Natural killer cell (primary cell): Measurements from ENCODE around the gene SLFN12L. TPM values are rescaled to one million over a fixed set of nuclear protein-coding genes. Genes with fewer than 3 reads are reported as not detected.
"Not testable (repeated sequence)": the region's sequence is repeated elsewhere in the genome, so short reads cannot be mapped to it uniquely, and the experiment has no call there.

Experiments
- ATAC-seq, 3 donors: fragments of 150-1000 bp in 2 of 3; fragments of 200-7000 bp in 1 of 3; cut with Tn5 transposase; 1 replicate in 1 of 3; 2 replicates in 2 of 3; pipeline ENCODE4 v1.10.0; 2021; ENCODE audit warnings: mild to moderate bottlenecking in 2 of 3, moderate library complexity in 2 of 3
- DNase-seq, 2 donors: peaks; one replicate each; pipeline versions ENCODE4 v3.0.0 to v3.0.0-alpha.2; 2013 to 2021; ENCODE audit warnings: mixed read lengths in 1 of 2
- H3K27ac ChIP-seq: one replicate; pipeline ENCODE4 v1.5.1; 2013; ENCODE audit warnings: mild to moderate bottlenecking, low read length
- H3K27me3 ChIP-seq: one replicate; pipeline ENCODE4 v1.6.1; 2013; ENCODE audit warnings: low read length; ENCODE audit not compliant: control insufficient read depth, insufficient read depth
- H3K36me3 ChIP-seq: one replicate; pipeline ENCODE4 v1.6.1; 2013; ENCODE audit warnings: low read length; ENCODE audit not compliant: control insufficient read depth, insufficient read depth
- H3K4me1 ChIP-seq: one replicate; pipeline ENCODE4 v1.6.1; 2013; ENCODE audit warnings: low read length; ENCODE audit not compliant: control insufficient read depth, insufficient read depth
- H3K4me3 ChIP-seq: one replicate; pipeline ENCODE4 v1.5.1; 2013; ENCODE audit warnings: low read length
- H3K9me3 ChIP-seq: one replicate; pipeline ENCODE4 v1.6.1; 2013; ENCODE audit warnings: low read length; ENCODE audit not compliant: control insufficient read depth, insufficient read depth
- H3K27ac Mint-ChIP-seq, 2 donors: one replicate each; pipeline ENCODE4 v1.8.0; 2022; ENCODE audit warnings: mild to moderate bottlenecking in 2 of 2, mixed read lengths in 2 of 2, moderate library complexity in 1 of 2
- H3K27me3 Mint-ChIP-seq, 2 donors: one replicate each; pipeline ENCODE4 v1.8.0; 2022; ENCODE audit warnings: low read depth in 2 of 2, mixed read lengths in 2 of 2
- H3K36me3 Mint-ChIP-seq: one replicate; pipeline ENCODE4 v1.8.0; 2022; ENCODE audit warnings: mixed read lengths
- H3K4me1 Mint-ChIP-seq, 2 donors: one replicate each; pipeline ENCODE4 v1.8.0; 2022; ENCODE audit warnings: mixed read lengths in 2 of 2
- H3K4me3 Mint-ChIP-seq: one replicate; pipeline ENCODE4 v1.8.0; 2022; ENCODE audit warnings: mild to moderate bottlenecking, moderate library complexity, mixed read lengths
- H3K9me3 Mint-ChIP-seq, 2 donors: one replicate each; pipeline ENCODE4 v1.8.0; 2022; ENCODE audit warnings: mixed read lengths in 2 of 2
- WGBS: methylation state at CpG from one replicate; pipeline ENCODE4 v1.1.7; 2013; ENCODE audit warnings: missing lambda C conversion rate; ENCODE audit not compliant: insufficient coverage; 5-methylcytosine and 5-hydroxymethylcytosine counted together
- intact Hi-C: fragments of 100-400 bp; cut with micrococcal nuclease; formaldehyde crosslinking; loops from one replicate; pipeline ENCODE4 v1.14.2; 2022
- total RNA-seq, 4 donors: library from RNA; stranded (reverse); fragments of 120-200 nt in 1 of 4; gene quantifications; one replicate each; pipeline versions ENCODE4 v1.2.3 to v1.2.4, GENCODE V29; 2013 to 2022
- TF ChIP-seq, protein P1 (sequence below): fragments of 200-600 bp; IDR thresholded peaks from one replicate; pipeline ENCODE4 v1.8.0; 2022; ENCODE audit warnings: antibody characterized with exemption

The SLFN12L gene
- total RNA-seq, 3 donors from 2014 or later (not counting 1 experiment from before 2014, with no cell fraction given): 126 to 174 (median 130) TPM

DNA sequence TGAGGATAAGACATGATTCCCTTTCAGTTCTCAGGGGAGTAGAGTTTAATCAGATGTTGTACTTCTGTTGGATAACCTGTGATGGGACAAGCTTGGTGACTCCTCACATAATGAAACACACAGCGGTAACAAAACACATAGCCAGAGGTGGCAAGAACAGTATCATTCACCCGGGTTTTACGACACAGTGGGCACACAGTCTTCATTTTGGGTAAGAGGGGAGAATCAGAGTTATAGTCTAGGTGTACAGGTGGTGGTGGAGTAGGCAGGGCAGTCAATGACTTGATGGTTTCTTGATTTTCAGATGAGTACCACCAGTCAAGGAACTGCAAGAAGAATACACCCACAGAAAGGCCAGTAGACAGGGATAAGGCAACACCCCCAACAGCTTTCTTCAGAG lies 38.3 kb upstream of the SLFN12L start:
- Mint-ChIP-seq H3K36me3 (no peaks in the 10 kb centered on the region), H3K9me3 (no peaks in the 10 kb centered on the region), H3K4me3 (no peak overlapping the region), H3K27ac (peak overlapping the region; percentile 13 to 99), H3K27me3 (no peaks in the 10 kb centered on the region), H3K4me1 (peaks cover 19 to 20% of the 10 kb centered on the region in 2 donors)
- intact Hi-C loops: loop anchor here (5.0 kb wide), 1 partner anchor 263 kb away; no protein-coding TSS in a partner anchor
- TF ChIP-seq, protein P1, sequence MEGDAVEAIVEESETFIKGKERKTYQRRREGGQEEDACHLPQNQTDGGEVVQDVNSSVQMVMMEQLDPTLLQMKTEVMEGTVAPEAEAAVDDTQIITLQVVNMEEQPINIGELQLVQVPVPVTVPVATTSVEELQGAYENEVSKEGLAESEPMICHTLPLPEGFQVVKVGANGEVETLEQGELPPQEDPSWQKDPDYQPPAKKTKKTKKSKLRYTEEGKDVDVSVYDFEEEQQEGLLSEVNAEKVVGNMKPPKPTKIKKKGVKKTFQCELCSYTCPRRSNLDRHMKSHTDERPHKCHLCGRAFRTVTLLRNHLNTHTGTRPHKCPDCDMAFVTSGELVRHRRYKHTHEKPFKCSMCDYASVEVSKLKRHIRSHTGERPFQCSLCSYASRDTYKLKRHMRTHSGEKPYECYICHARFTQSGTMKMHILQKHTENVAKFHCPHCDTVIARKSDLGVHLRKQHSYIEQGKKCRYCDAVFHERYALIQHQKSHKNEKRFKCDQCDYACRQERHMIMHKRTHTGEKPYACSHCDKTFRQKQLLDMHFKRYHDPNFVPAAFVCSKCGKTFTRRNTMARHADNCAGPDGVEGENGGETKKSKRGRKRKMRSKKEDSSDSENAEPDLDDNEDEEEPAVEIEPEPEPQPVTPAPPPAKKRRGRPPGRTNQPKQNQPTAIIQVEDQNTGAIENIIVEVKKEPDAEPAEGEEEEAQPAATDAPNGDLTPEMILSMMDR: no peak
- no peak overlapping the region for H3K27ac ChIP-seq
- DNase-seq (no peak), ATAC-seq (no peak)
- no peaks in the 10 kb centered on the region for H3K27me3 ChIP-seq
- peaks cover 15% of the 10 kb centered on the region for H3K36me3 ChIP-seq
- 94% methylated on average over 3 of the region's 3 CpGs for WGBS
- no peak overlapping the region for H3K4me3 ChIP-seq
- H3K4me1 ChIP-seq: peaks cover 13% of the 10 kb centered on the region
- H3K9me3 ChIP-seq: no peaks in the 10 kb centered on the region

DNA sequence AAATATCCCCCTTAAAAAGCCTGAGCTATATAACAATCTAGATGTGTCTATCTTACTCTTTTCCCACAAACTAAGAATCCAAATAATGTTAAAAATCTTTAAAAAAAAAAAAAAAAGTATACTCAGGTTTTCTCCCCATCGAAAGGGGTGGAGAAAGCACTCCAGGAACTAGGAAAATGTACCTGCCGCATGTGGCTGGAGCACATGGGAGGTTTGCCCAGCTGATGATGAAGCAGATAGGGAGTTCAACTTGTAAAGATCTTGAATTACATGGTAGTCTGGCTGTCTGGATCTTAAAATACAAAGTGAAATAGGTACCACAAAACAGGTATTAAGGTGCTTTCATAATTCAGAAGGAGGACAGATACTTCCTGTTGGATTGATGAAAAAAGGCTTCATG lies 31.9 kb upstream of the SLFN12L start:
- DNase-seq: no peak
- no peaks in the 10 kb centered on the region for H3K9me3 Mint-ChIP-seq

DNA sequence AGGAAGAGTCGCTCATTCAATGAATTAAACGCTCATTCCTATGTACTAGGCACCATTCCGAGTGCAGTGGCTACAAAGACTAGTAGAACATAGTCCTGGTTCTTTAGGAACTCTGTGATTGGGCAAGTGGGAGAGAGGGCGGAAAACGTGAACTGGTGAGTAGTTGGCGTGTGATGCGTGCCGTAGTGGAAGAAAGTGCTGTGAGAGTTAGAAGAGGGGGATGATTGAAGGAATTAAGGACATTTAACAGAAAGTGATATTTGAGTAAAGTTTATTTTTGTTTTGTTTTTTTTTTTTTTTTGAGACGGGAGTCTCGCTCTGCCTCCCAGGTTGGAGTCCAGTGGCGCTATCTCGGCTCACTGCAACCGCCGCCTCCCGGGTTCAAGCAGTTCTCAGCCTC lies 31.1 kb upstream of the SLFN12L start:
- intact Hi-C loops: loop anchor here (1.0 kb wide), 1 partner anchor 10 kb away; the partner anchor contains the start of gene PEX12
- no peaks in the 10 kb centered on the region for H3K36me3 ChIP-seq
- TF ChIP-seq, protein P1: no peak
- no peak overlapping the region for H3K27ac ChIP-seq
- peak overlapping the region; percentile 97 for H3K4me3 Mint-ChIP-seq
- no peaks in the 10 kb centered on the region for H3K36me3 Mint-ChIP-seq
- no peaks in the 10 kb centered on the region for H3K27me3 ChIP-seq
- DNase-seq (peak in 1 of 2 donors; percentile 54), ATAC-seq (peak in 2 of 3 donors; percentile 7 to 12)
- peaks cover 0 to 6% of the 10 kb centered on the region in 2 donors for H3K27me3 Mint-ChIP-seq
- H3K9me3 ChIP-seq: no peaks in the 10 kb centered on the region
- no peaks in the 10 kb centered on the region for H3K9me3 Mint-ChIP-seq
- WGBS: 34% methylated on average over 15 of the region's 15 CpGs
- peak overlapping the region; percentile 92 to 97 for H3K27ac Mint-ChIP-seq
- H3K4me3 ChIP-seq: peak overlapping the region; percentile 83
- peaks cover 26 to 27% of the 10 kb centered on the region in 2 donors for H3K4me1 Mint-ChIP-seq
- H3K4me1 ChIP-seq: peaks cover 21% of the 10 kb centered on the region

More for the DNA sequence above, 31.9 kb upstream of the SLFN12L start:
- ATAC-seq: no peak
- peaks cover 26 to 27% of the 10 kb centered on the region in 2 donors for H3K4me1 Mint-ChIP-seq
- Histone ChIP-seq H3K27me3 (no peaks in the 10 kb centered on the region), H3K36me3 (peaks cover 3% of the 10 kb centered on the region), H3K4me1 (peaks cover 21% of the 10 kb centered on the region), H3K9me3 (no peaks in the 10 kb centered on the region), H3K4me3 (no peak overlapping the region), H3K27ac (no peak overlapping the region)
- H3K4me3 Mint-ChIP-seq: peak overlapping the region; percentile 74
- no peaks in the 10 kb centered on the region for H3K27me3 Mint-ChIP-seq
- H3K36me3 Mint-ChIP-seq: no peaks in the 10 kb centered on the region
- intact Hi-C loops: no loop called here
- TF ChIP-seq, protein P1: no peak
- no peak overlapping the region for H3K27ac Mint-ChIP-seq
- WGBS: 98% methylated on average over 2 of the region's 2 CpGs

DNA sequence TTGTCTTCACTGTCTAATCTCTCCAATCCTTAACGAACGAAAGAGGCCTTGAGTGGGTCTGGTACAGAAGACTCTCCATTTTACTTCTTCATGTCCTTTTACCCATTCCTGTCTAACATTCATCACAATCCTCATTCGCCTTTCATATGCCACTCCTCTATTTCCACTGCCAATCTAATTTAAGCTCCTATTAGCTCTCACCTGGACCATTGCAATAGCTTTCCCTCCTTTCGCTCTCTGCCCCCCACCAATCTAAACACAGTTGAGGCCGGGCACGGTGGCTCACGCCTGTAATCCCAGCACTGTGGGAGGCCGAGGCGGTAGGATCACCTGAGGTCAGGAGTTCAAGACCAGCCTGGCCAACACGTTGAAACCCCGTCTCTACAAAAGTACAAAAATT lies 29.5 kb upstream of the SLFN12L start:
- peaks cover 0 to 9% of the 10 kb centered on the region in 2 donors for H3K27me3 Mint-ChIP-seq
- no peaks in the 10 kb centered on the region for H3K36me3 Mint-ChIP-seq
- TF ChIP-seq, protein P1: no peak
- H3K27me3 ChIP-seq: no peaks in the 10 kb centered on the region
- DNase-seq: no peak
- no peaks in the 10 kb centered on the region for H3K9me3 ChIP-seq
- H3K4me3 Mint-ChIP-seq: peak overlapping the region; percentile 97
- intact Hi-C loops: no loop called here
- H3K27ac Mint-ChIP-seq: peak overlapping the region; percentile 92 to 97
- WGBS: 89% methylated on average over 11 of the region's 11 CpGs
- H3K36me3 ChIP-seq: no peaks in the 10 kb centered on the region
- peaks cover 21% of the 10 kb centered on the region for H3K4me1 ChIP-seq
- no peaks in the 10 kb centered on the region for H3K9me3 Mint-ChIP-seq
- H3K4me1 Mint-ChIP-seq: peaks cover 26 to 27% of the 10 kb centered on the region in 2 donors
- no peak for ATAC-seq
- no peak overlapping the region for H3K27ac ChIP-seq
- peak overlapping the region; percentile 83 for H3K4me3 ChIP-seq

DNA sequence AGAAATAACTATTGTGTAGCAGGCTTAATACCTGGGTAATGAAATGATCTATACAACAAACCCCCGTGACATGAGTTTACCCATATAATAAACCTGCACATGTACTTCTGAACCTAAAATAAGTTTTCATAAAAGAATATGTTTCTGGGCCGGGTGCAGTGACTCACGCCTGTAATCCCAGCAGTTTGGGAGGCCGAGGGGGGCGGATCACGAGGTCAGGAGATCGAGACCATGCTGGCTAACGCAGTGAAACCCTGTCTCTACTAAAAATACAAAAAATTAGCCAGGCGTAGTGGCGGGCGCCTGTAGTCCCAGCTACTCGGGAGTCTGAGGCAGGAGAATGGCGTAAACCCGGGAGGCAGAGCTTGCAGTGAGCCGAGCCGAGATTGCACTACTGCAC lies 25.7 kb upstream of the SLFN12L start:
- DNase-seq, H3K9me3 ChIP-seq, H3K4me3 Mint-ChIP-seq, H3K27me3 ChIP-seq, H3K4me3 ChIP-seq, H3K9me3 Mint-ChIP-seq, H3K4me1 Mint-ChIP-seq, ATAC-seq, H3K36me3 Mint-ChIP-seq, H3K27ac ChIP-seq, H3K36me3 ChIP-seq, intact Hi-C loops, H3K27ac Mint-ChIP-seq, H3K4me1 ChIP-seq: not testable (repeated sequence)
- peaks cover 14 to 26% of the 10 kb centered on the region in 2 donors for H3K27me3 Mint-ChIP-seq
- WGBS: 94% methylated on average over 14 of the region's 16 CpGs
